ENCODE measurements around the gene TBPL1.

GRCh38 chr6:134021396-134022122 lies 68.5 kb downstream of the TBPL1 start:
- TF ChIP-seq CTCF (IDR thresholded peaks at IDR 0.05) (no peak), ZFX (IDR thresholded peaks at IDR 0.05; ENCODE audit: borderline replicate concordance) (no peak)
